ENCODE data around the gene MAP1LC3A.

The MAP1LC3A gene

DNA sequence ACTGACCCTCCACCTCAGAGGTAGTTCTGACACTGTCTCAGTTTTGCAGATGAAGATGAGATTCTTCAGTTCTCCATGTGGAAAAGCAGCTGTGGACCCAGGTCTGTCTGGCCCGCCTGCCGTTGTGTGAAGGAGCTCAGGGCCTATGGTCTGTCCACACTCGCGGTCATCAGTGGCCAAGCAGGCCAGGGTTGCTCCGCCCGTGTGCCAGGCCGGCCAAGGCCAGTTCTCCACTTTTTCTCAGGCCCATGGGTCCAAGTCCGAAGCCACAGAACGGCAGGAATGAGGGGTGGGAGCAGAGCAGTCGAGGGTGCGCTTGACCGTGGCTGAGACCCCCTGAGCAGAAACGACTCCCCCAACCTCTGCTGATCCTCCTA is 8.6 kb upstream of the MAP1LC3A start:
- DNase-seq: no peak

DNA sequence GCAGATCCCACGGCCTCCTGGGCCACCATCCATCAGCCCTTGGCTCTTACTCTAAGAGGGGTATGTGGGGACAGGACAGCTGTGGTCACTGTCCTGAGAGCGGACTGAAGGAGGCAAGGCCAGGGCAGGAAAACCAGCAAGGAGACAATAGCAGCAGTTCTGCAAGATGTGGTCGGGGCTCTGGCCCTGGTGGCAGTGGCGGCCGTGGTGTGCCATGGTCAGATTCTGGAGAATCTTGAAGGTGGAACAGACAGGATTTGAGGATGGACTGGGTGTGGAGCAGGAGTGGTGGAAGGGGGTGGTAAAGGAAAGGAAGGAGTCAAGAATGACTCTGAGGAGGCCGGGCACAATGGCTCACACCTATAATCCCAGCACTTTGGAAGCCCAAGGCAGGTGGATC is 5.9 kb upstream of the MAP1LC3A start:
- DNase-seq: no peak

DNA sequence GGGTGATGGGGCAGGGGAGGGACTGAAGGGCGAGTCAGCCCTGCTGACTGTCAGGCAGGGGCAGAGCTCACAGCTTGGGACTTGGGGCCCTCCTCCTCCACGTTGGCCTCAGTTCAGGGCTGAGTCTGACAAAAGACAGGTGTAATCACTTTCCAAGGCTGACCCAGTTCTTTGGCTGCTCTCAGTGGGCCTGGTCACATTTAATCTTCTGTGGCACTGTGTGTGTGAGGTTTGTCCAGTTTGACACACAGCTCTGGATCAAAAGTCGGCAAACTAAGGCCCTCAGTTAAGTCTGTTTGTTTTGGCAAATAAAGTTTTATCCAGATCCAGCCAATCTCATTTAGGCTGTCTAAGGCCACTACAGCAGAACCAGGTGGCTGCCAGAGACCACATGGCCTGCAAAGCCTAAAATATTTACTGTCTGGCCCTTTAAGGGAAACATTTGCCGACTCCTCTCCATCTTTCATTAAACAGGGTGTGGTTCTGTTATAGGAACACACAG is 5.1 kb upstream of the MAP1LC3A start:
- no peak for DNase-seq

DNA sequence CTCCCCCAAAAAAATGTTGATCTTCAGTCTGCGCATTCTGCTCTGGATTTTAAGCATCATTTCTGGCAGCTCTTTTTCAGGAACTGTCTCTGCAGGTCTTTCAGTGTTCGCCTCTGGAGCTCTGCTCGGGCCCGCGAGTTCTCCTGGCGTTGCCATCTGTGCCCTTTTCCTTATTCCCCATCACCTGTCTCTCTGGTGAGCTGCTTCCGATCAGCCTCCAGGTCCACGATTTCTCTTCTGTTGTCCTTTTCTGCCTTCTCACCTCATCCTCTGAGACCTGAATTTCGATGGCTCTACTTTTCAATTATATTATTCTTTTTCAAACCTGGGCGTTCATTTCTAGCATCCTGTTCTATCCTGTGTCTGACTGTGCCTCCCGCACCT is 590 bp upstream of the MAP1LC3A start:
- no peak for DNase-seq

DNA sequence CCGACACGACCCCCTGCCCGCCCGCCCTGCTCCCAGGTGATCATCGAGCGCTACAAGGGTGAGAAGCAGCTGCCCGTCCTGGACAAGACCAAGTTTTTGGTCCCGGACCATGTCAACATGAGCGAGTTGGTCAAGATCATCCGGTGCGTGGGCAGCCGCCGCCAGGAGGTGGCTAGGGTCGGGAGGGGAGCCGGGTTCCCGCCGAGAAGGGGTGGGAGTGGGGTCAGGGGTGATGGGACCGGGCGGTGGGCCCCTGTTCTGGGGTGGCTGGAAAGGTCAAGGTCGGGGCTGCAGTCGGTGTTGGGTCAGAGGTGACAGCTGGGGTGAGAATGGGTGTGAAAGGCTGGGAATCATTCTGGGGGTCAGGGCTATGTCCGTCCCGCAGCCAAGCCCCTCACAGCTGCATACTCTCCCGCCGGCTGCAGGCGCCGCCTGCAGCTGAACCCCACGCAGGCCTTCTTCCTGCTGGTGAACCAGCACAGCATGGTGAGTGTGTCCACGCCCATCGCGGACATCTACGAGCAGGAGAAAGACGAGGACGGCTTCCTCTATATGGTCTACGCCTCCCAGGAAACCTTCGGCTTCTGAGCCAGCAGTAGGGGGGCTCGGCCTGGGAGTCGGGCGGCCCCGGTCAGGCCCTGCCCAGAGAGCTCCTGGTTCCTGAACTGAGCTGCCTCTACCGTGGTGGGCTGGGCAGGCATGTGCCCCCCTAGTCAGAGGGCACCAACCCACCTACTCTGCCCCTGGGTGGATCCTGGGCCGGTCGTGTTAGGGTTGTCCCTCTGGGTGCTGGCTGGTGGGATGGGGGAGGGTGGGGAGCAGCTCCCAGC is 1.0 kb downstream of the MAP1LC3A start:
- no peak for DNase-seq

DNA sequence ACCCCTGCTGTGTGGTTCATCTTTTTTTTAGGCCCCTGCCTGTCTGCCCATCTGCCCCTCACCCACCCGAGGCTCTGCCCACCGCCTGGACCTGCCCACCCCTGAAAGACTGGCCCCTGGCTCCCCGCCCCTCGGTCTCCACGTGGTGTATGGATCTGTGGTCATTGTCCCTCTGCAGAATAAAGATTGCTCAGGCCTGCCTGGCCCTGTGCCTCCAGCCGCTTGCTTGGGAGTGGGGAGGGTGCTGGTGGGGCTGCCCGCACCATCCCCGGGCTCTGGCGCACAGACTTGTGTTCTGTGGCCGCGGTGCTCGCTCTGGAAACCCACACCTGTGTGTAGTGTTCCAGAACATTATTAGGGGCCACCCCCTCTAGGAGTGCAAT is 1.6 kb downstream of the MAP1LC3A start:
- no peak for DNase-seq

DNA sequence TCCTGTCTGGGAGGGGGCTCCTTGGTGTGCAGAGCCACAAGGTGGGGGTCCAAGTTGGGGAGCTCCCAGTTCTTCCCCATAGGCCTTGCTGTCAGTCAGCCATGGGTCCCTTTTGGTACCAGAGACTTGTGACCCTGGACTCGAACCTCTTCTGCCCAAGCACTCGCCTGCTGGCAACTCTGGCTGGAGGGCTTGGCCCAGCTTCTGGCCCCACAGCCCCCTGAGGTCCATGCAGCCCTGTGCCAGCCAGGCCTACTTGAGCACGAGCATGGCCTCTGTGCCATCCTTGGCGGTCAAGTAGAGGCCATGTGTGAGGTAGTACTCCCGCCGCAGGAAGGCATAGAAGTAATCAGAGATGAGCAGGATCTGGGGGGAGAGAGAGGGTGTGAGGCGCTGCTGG is 2.1 kb downstream of the MAP1LC3A start:
- DNase-seq: no peak

DNA sequence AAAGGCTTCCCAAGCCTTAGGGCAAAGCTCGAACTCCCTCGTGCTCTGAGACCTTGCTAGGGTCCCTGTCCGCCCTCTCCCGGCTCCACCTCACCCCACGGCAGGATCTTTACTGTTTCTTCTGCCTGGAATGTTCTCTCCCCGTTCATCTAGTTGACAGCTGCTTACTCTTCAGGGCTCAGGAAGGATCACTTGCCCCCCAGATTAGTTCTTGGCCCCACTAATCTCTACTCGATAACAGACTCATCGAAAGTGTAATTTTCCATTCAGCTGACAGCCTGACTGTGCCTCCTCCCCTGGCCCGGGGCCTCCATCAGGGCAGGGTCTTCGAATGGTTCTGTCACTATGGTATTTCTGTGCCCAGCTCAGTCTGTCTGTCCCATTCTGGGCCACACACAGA is 3.1 kb downstream of the MAP1LC3A start:
- DNase-seq: no peak

DNA sequence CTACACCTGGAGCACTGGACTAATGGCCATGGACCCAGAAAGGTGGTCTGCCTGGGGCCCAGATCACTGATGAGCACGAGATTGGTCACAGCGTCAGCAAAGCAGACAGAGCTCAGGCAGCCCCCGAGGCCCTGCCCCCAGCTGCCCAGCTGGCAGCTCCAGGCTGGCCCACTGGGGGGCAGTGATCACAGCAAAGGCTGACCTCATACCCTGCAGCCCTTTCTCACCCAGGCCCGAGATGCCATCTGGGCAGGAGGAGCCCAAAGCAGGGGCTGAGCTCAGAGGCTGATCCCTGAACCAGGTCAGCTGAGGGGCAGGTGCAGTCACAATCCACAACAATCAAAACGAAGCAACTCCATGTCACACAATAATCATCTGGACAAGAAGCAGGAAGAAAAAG is 4.1 kb downstream of the MAP1LC3A start:
- no peak for DNase-seq

DNA sequence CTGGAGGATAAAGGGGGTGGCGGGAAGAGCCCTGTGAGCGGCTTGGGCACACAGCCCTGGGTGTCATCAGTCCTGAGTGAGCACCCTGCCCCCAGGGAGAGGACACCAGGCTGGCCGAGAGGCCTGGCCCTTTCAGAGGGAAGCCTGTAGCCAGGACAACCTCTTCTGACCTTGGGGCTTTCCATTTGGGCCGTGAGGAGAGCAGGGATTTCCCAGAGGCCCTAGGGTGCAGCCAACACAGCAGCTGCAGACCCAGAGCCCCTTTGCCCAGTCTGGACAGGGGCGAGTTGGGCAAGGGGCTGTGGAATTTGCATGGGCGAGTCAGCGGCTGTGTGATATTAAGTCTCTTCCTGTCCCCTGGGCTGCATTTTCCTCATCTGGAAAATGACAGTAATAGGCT is 6.3 kb downstream of the MAP1LC3A start:
- DNase-seq: no peak

DNA sequence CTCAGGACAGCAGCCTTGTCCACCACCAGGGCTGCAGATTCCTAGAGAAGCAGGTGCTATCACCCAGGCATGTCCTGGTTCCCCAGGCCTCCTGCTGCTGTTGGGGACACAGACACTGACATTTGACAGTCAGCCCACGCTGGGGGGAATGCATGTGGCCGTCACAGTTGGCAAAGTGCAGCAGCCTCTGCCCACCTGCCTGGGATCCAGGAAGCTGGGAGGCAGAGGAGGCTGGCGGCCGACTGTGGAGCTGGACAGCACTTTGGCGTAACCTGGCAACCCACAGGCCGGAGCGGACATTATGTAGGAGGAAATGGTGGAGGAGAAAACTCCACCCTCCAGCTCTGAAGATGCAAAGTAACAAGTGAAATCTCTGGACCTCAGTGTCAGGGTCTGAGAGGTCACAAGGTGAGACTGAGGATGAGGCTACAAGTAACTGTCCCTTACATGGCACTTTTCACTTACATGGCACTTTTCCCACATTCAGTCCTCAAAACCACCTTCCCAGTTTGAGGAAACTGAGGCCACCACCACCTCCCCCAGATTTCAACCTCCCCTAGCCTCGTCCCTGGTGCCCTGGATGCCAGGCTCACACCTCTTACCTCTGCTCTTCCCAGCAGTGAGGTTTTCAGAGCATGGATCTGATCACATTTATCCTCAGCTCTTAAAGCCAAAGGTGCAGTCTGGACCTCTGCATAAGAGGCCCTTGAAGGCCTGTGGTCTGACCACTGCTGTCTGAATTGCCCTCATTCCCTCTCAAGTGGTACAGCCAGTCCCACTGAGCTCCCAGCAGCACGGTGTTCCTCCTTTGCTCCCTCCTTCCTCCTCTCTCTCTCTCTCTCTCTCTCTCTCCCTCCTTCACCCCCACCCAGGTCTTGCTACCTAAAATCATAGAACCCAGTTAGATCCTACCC is 8.7 kb downstream of the MAP1LC3A start:
- no peak for DNase-seq

DNA sequence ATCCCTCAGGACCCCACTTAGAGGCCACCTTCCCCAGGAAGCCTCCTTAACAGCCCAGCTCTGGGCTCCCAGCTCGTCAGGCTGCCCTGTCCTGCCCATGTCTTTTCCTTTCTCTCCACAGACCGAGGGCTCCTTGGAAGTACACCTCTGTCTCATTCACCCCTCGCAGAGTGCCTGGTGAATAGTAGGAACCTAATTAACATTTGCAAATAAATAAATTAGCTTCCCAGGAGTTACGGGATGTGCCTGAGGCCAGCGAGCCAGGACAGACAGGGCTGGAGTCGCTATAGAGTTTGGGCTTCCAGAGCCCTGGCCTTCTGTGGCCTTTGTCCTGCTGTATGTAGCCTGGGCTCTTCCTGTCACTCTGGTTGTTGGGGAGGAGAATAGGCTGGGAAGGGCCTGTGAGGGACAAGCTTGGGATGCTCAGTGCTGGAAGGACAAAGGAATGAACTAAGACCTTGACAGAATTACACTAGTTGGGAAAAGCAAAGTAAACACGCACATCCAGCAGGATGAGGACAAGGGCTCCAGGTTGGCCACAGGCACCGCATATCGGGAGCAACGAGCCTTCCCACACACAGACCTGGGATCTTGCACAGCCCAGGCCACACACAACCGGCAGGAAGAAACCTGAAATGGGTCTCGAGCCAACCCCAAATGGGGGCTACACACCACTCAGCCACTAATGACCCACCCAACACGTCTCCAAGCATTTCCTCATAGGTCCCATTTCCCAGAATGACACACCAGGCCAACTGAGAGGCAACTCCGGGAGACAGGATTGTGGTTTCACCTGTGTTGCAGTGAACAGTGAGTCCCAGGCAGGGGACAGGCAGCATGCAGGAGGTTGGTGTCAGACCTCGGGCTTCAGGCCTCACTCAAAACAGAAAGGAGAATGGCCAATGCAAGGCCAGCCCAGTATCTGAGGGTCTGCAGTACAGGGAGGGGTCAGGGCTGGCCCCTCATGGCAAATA is 9.7 kb downstream of the MAP1LC3A start:
- no peak for DNase-seq

DNA sequence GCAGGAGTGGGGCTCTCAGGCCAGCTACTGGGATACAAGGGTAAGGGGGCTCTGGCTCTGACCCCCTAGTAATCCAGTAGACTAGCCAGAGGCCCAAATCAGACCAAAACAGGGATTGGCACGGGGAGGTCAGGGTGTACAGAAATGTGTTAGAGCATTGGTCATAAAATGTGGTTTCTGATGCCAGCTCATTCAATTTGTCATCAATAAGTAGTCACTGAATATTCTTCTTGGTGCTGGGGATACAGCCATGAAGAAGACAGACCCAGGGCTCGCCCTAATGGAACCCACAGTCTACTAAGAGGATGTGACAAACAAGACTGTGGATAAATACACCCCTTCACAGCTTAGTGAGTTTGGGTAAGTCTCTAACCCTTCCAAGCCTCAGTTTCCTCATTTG is 11.1 kb downstream of the MAP1LC3A start:
- DNase-seq: no peak

DNA sequence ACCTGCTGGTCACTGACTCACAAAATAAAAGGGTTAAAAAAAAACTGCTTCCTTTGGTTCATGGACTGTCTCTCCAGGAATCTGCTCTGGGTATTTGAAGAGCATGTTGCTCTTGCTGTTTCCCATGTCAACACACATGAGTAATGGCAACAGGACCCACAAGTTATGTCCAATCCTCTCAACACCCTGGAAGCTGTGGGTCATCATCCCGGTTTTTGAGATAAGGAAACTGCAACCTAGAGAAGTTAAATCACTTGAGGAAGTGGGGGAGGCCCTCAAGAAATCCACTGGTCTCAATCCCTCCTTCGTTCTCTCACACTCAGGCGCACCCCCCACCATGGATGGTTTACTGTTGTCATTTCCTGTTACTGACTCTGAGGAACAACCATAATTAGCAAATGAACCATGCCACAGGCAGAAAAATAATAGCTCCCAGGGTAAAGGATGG is 12.4 kb downstream of the MAP1LC3A start:
- no peak for DNase-seq

DNA sequence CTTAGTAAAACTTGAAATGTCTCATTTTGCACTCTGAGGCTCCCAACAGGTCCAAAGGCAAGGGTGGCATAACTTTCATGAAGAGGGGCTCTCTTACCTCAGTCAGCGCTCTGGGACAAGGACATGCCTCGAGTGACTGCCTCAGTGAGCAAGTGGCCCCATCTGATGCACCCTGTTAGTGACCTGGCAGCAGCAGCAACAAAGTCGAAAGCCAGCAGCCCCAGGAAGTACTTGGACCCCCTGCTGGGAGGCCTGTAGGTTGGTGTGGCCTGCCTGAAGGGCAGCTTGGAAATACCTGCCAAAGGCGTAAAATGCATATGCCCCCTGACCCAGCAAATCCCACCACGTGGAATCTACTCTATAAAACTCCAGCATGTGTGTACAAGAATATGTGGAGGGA is 13.2 kb downstream of the MAP1LC3A start:
- no peak for DNase-seq

DNA sequence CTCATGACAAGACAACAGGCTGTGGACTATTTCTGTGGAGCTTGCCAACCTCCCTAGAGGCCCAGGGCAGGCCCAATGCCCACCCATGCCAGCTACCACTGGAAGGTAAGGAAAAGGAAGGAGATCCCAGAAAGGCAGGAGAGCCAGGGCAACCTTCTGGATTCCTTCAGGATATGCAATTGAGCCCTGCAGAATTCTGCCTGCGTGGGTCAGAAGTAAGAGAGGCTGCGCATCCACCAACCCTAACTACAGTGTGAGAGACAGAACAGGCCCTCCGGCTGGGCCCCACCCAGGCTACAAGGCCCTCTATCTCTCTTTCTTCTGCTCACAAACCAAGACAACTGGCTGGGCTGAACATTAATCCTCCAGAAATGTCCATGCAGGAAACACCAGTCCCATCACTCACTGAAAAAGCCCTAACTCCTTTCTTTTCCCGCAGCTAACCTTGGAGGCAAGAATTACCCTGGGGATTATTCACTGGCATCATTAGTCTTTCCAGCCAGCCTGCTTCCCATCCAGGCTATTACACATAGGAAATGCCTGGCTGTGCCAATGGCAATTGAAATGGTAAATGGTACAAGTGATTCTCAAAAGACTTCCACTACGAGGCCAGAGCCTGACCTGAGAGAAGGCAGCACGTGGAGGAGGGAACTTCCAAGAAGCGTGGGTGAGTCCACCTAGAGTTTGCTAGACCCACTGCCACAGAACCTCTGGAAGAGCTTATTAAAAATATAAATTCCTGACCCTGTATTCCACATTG is 15.2 kb downstream of the MAP1LC3A start:
- no peak for DNase-seq

DNA sequence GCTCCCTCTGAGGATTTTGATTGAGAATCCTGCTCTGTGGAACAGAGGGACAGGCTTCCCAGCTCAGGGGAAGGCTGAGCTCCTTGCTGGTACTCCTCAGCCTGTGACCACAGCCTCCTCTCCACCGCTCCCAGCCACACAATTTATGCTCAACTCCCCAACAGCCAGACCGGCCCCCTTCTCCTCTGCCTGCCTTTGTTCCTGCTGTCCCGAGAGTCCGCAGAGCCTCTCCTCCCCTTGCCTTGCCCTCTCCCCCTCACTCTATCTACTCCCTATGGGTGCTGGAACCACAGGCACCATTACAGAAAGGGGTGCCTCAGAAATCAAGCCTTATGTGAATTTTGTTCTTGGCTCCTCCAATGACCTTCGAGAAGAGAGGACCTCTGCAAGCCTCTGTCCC is 15.9 kb downstream of the MAP1LC3A start:
- DNase-seq: no peak

DNA sequence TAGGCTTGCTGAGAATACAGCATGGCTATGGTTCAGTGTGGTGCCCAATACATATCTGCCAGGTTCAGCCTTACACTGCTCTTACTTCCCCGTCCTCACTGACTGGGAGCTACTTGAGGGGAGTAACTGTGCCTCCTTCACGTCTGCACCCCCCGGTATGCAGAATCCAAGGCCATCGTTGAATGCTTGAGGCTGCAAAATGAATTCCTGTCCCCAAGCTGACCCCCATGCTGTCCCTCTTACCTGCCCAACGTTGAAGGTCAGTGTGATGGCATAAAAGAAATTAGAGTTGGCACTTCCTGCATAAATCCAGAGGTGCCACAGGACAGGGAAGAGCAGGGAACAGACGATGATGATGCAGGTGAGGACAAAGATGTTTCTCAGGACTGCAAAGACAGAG is 16.3 kb downstream of the MAP1LC3A start:
- DNase-seq: no peak

DNA sequence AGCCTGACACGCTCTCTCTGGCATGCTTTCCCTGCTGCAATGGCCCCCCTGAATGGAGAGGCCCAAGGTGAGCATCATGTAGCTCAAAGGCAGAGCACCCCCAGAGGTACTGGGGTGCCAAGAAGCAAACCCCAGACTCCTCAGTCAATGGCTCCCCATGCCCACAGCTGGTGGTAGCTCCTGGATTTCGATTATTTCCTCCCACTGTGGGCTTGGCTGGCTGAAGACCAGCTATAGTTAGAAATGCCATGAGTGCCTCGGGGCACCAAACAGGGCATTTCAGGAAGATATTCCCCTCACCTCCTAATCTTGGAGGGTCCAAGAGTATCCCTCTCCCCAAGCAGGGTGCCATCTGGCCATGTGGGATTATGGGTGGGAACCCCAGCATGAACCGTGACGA is 16.8 kb downstream of the MAP1LC3A start:
- no peak for DNase-seq

DNA sequence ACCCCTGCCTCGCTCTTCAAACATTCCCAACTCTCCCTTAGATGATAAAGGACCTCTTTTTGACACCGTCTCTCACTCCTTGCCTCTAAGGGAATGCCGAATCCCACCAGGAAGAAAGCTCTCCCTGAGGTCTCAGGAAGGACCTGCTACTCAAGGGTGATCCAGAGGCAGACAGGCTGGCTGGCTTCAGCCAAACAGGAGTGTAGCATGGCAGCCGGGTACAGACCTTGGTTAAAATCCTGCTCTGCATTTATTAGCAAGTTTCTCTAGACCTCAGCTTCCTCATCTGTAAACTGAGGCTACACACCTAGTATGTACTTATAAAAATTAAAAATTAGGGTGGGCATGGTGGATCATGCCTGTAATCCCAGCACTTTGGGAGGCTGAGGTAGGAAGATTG is 17.2 kb downstream of the MAP1LC3A start:
- no peak for DNase-seq

DNA sequence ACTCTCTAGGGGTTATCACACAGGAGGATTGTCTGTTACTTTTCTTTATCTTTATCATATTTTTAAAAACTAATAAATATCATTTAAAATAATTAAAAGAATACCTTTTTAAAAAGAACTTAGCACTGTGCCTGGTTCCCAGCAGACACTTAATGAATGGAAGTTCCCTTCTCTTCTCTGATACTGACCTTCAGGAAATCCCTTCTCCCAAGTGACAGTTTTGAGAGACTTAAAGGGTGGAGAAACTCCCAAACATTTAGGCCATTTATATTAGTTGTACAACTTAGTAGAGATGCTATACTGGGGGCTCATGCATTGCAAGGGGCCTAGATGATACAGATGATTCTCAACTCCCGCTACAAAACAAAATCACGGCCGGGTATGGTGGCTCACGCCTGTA is 18.5 kb downstream of the MAP1LC3A start:
- DNase-seq: no peak

DNA sequence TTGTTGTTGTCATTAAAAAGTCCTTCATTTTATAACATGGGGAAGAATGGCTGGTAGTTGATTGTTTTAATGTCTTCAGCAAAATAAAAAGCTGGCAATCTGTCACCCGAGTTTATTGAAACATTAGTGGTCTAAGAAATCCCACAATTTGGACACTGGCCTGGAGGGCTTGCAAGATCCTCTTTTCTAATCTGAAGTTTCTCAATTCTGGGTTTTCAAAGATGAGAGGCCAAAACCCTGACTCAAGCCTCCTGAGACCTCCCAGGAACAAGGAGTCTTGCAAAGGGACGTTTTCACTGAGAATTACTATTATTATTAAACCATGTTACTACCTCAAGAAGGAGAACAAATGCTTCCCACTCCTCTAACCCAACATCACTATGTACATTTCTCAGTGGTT is 19.5 kb downstream of the MAP1LC3A start:
- no peak for DNase-seq

Data from T-helper 2 cell (primary cell).